H1 (cell line): ENCODE data around the gene UBQLN3. TPM values are rescaled to one million over a fixed set of nuclear protein-coding genes. Genes with fewer than 3 reads are reported as not detected.

Experiments
- CTCF ChIA-PET: fragments of 300-600 bp; sonication (Branson Sonifier 250); formaldehyde crosslinking; loops from one replicate; lab custom pipeline; 2021; ENCODE audit not compliant: partially characterized antibody; lab: Charles Lee
- POLR2A ChIA-PET: fragments of 300-600 bp; sonication (Branson Sonifier 250); formaldehyde crosslinking; loops from one replicate; lab custom pipeline; 2021; ENCODE audit warnings: inconsistent platforms; ENCODE audit not compliant: partially characterized antibody; lab: Charles Lee
- DNase-seq, 2 experiments: peaks; one replicate each; pipeline versions ENCODE4 v3.0.0 to v3.0.0-alpha.2; 2010 to 2022; ENCODE audit warnings: low spot score in 2 of 2, low read depth in 1 of 2, mixed read lengths in 1 of 2
- FAIRE-seq: peaks from 2 replicates; lab custom pipeline; 2011; peaks lifted over from hg19 to GRCh38; lab: Jason Lieb, UNC
- H2AFZ ChIP-seq: 2 replicates; pipeline ENCODE4 v1.8.1; 2012; ENCODE audit warnings: low read length, inconsistent platforms
- H2AK5ac ChIP-seq: 2 replicates; pipeline ENCODE4 v1.6.1; 2013; ENCODE audit warnings: low read depth, low read length
- H2BK120ac ChIP-seq: replicated peaks from 2 replicates; pipeline ENCODE3; 2013; ENCODE audit warnings: low read depth, low read length, inconsistent platforms
- H2BK12ac ChIP-seq: 2 replicates; pipeline ENCODE4 v1.6.1; 2013; ENCODE audit warnings: low read depth, low read length
- H2BK15ac ChIP-seq: 2 replicates; pipeline ENCODE4 v1.6.1; 2013; ENCODE audit warnings: low read length
- H2BK20ac ChIP-seq: 2 replicates; pipeline ENCODE4 v1.6.1; 2013; ENCODE audit warnings: low read length
- H2BK5ac ChIP-seq: 2 replicates; pipeline ENCODE4 v1.6.1; 2013; ENCODE audit warnings: low read depth, low read length
- H3K14ac ChIP-seq: 2 replicates; pipeline ENCODE4 v1.6.1; 2013; ENCODE audit warnings: inconsistent platforms; ENCODE audit not compliant: insufficient read length
- H3K18ac ChIP-seq: 2 replicates; pipeline ENCODE4 v1.6.1; 2013; ENCODE audit warnings: low read length; ENCODE audit errors: extremely low read depth
- H3K23ac ChIP-seq: 2 replicates; pipeline ENCODE4 v1.6.1; 2013; ENCODE audit warnings: inconsistent platforms; ENCODE audit not compliant: insufficient read length
- H3K23me2 ChIP-seq: 2 replicates; pipeline ENCODE4 v1.6.1; 2013; ENCODE audit warnings: low read depth, low read length
- H3K27ac ChIP-seq: 2 replicates; pipeline ENCODE4 v1.6.1; 2011; ENCODE audit warnings: low read depth, low read length, inconsistent platforms
- H3K27me3 ChIP-seq, 4 experiments: replicated peaks in 1 of 4; 1 replicate in 1 of 4; 2 replicates in 3 of 4; pipeline versions ENCODE4 v1.6.1 to v1.8.1; 2011 to 2013; ENCODE audit warnings: low read length in 3 of 4, mild to moderate bottlenecking in 3 of 4, inconsistent platforms in 2 of 4, mixed read lengths in 2 of 4, moderate library complexity in 1 of 4; ENCODE audit not compliant: control insufficient read depth in 3 of 4, insufficient read depth in 3 of 4; ENCODE audit errors: extremely low read depth in 1 of 4
- H3K36me3 ChIP-seq, 4 experiments: 2 replicates each; pipeline versions ENCODE4 v1.6.1 to v1.8.1; 2011 to 2013; ENCODE audit warnings: mild to moderate bottlenecking in 4 of 4, low read length in 3 of 4, moderate library complexity in 2 of 4, control low read depth in 1 of 4, inconsistent platforms in 1 of 4; ENCODE audit not compliant: insufficient read depth in 4 of 4, control insufficient read depth in 2 of 4
- H3K4ac ChIP-seq: replicated peaks from 2 replicates; pipeline ENCODE3; 2013; ENCODE audit warnings: low read length, low read depth, mixed read lengths, inconsistent platforms; ENCODE audit not compliant: insufficient read length
- H3K4me1 ChIP-seq, 4 experiments: replicated peaks in 1 of 4; 1 replicate in 1 of 4; 2 replicates in 3 of 4; pipeline versions ENCODE4 v1.6.1 to v1.8.1; 2011 to 2013; ENCODE audit warnings: low read length in 3 of 4, inconsistent platforms in 2 of 4, mixed read lengths in 1 of 4; ENCODE audit not compliant: insufficient read depth in 4 of 4, control insufficient read depth in 3 of 4
- H3K4me2 ChIP-seq, 2 experiments: 2 replicates each; pipeline versions ENCODE4 v1.6.1 to v1.8.1; 2011 to 2013; ENCODE audit warnings: low read depth in 2 of 2, low read length in 2 of 2, control low read depth in 1 of 2, inconsistent platforms in 1 of 2, mild to moderate bottlenecking in 1 of 2; ENCODE audit not compliant: insufficient read depth in 1 of 2
- H3K4me3 ChIP-seq, 4 experiments: fragments of 200-600, 300-600 bp in 1 of 4; sonication (generic), shearing (Covaris generic), sonication (Bioruptor Twin) in 1 of 4; 2 replicates each; pipeline versions ENCODE4 v1.5.1 to v1.8.1; 2011 to 2016; ENCODE audit warnings: low read length in 4 of 4, low read depth in 3 of 4, control low read depth in 2 of 4, inconsistent platforms in 2 of 4, mild to moderate bottlenecking in 2 of 4, mixed read lengths in 1 of 4, moderate library complexity in 1 of 4; ENCODE audit not compliant: insufficient read depth in 2 of 4; ENCODE audit errors: extremely low read depth in 1 of 4
- H3K56ac ChIP-seq: replicated peaks from 2 replicates; pipeline ENCODE3; 2013; ENCODE audit warnings: low read depth, mild to moderate bottlenecking, mixed read lengths, low read length, inconsistent platforms; ENCODE audit not compliant: insufficient read length
- H3K79me1 ChIP-seq: 2 replicates; pipeline ENCODE4 v1.6.1; 2013; ENCODE audit warnings: low read depth, low read length, control low read depth
- H3K79me2 ChIP-seq, 2 experiments: 2 replicates each; pipeline versions ENCODE4 v1.6.1 to v1.8.1; 2012 to 2013; ENCODE audit warnings: low read length in 2 of 2, mild to moderate bottlenecking in 2 of 2, inconsistent platforms in 1 of 2; ENCODE audit not compliant: insufficient read depth in 2 of 2, control insufficient read depth in 1 of 2
- H3K9ac ChIP-seq, 4 experiments: replicated peaks in 1 of 4; 1 replicate in 1 of 4; 2 replicates in 3 of 4; pipeline versions ENCODE4 v1.6.1 to v1.8.1; 2011 to 2013; ENCODE audit warnings: low read depth in 3 of 4, low read length in 3 of 4, control low read depth in 2 of 4, mild to moderate bottlenecking in 2 of 4, moderate library complexity in 2 of 4, inconsistent platforms in 1 of 4; ENCODE audit errors: extremely low read depth in 1 of 4
- H3K9me3 ChIP-seq, 2 experiments: 2 replicates each; pipeline versions ENCODE4 v1.6.1 to v1.8.1; 2012 to 2013; ENCODE audit warnings: mild to moderate bottlenecking in 2 of 2, moderate library complexity in 2 of 2, control low read depth in 1 of 2, inconsistent platforms in 1 of 2, low read depth in 1 of 2, low read length in 1 of 2, mixed read lengths in 1 of 2; ENCODE audit not compliant: insufficient read depth in 2 of 2
- H4K20me1 ChIP-seq, 2 experiments: replicated peaks in 1 of 2; 2 replicates each; pipeline versions ENCODE3 to v1.8.1; 2011 to 2013; ENCODE audit warnings: inconsistent platforms in 2 of 2, low read length in 2 of 2, mild to moderate bottlenecking in 1 of 2; ENCODE audit not compliant: insufficient read depth in 2 of 2, control insufficient read depth in 1 of 2
- H4K5ac ChIP-seq: 2 replicates; pipeline ENCODE4 v1.6.1; 2013; ENCODE audit warnings: low read length, low read depth, mixed read lengths, inconsistent platforms; ENCODE audit not compliant: insufficient read length
- H4K8ac ChIP-seq: 2 replicates; pipeline ENCODE4 v1.8.0; 2013; ENCODE audit warnings: mild to moderate bottlenecking, moderate library complexity, low read length, inconsistent platforms; ENCODE audit not compliant: insufficient read depth; ENCODE audit errors: extremely low read depth
- H4K91ac ChIP-seq: replicated peaks from 2 replicates; pipeline ENCODE3; 2013; ENCODE audit warnings: low read length, mixed read lengths, inconsistent platforms; ENCODE audit not compliant: insufficient read length
- CEBPB ChIP-seq: IDR thresholded peaks from 2 replicates; pipeline ENCODE4 v1.6.1; 2012; ENCODE audit warnings: low read depth, low read length
- CREB1 ChIP-seq: IDR thresholded peaks from 2 replicates; pipeline ENCODE4 v1.6.1; 2012; ENCODE audit warnings: inconsistent platforms
- CTBP2 ChIP-seq: IDR thresholded peaks from 2 replicates; pipeline ENCODE4 v1.7.0; 2011; ENCODE audit warnings: borderline replicate concordance, mild to moderate bottlenecking, moderate library complexity, mixed read lengths, low read length; ENCODE audit not compliant: insufficient read depth, insufficient read length
- HDAC6 ChIP-seq: IDR thresholded peaks from one replicate; pipeline ENCODE4 v1.7.1; 2012; ENCODE audit warnings: low read depth, mild to moderate bottlenecking, inconsistent platforms, low read length, moderate library complexity
- POLR2A ChIP-seq, 2 experiments: IDR thresholded peaks; 1 replicate in 1 of 2; 2 replicates in 1 of 2; pipeline ENCODE4 v1.6.1; 2011; ENCODE audit warnings: low read depth in 2 of 2, low read length in 2 of 2, mild to moderate bottlenecking in 2 of 2; ENCODE audit errors: control extremely low read depth in 1 of 2
- RFX5 ChIP-seq: IDR thresholded peaks from 2 replicates; pipeline ENCODE4 v1.6.1; 2011; ENCODE audit warnings: low read depth, low read length, improper control_type of control experiment, borderline replicate concordance
- RNF2 ChIP-seq: fragments of 200-900, 300-1000 bp; sonication (generic); IDR thresholded peaks from 2 replicates; pipeline ENCODE4 v1.7.1; 2016; ENCODE audit warnings: borderline replicate concordance, low read depth, mild to moderate bottlenecking, antibody characterized with exemption, low read length; ENCODE audit not compliant: poor library complexity, severe bottlenecking; ENCODE audit errors: missing control alignments
- RXRA ChIP-seq: IDR thresholded peaks from 2 replicates; pipeline ENCODE4 v1.6.1; 2011; ENCODE audit warnings: low read depth, mild to moderate bottlenecking, low read length, moderate library complexity; ENCODE audit not compliant: insufficient read depth
- TCF12 ChIP-seq: IDR thresholded peaks from 2 replicates; pipeline ENCODE4 v1.6.1; 2011; ENCODE audit warnings: low read depth, mild to moderate bottlenecking, low read length
- WGBS, 2 experiments: shearing (Covaris generic) in 1 of 2; methylation state at CpG; one replicate each; pipeline versions ENCODE4 v1.1.6 to v1.1.7; 2013 to 2015; ENCODE audit warnings: low lambda C conversion rate in 2 of 2, mixed read lengths in 2 of 2, inconsistent platforms in 1 of 2, low coverage in 1 of 2, missing lambda C conversion rate in 1 of 2; ENCODE audit not compliant: insufficient replicate concordance in 2 of 2, insufficient coverage in 1 of 2, insufficient read length in 1 of 2; ENCODE audit errors: extremely low coverage in 1 of 2, missing lambda C conversion rate in 1 of 2; 5-methylcytosine and 5-hydroxymethylcytosine counted together
- polyA plus RNA-seq, 7 experiments: library from polyadenylated mRNA; depleted of rRNA in 3 of 7; stranded (reverse) in 5 of 7; unstranded in 2 of 7; fragments of >200 nt in 5 of 7; fragments of 200-250 nt in 2 of 7; gene quantifications; 1 replicate in 5 of 7; 2 replicates in 1 of 7; 4 replicates in 1 of 7; pipeline versions ENCODE4 v1.2.1 to v1.2.3, GENCODE V29; 2011 to 2013; ENCODE audit warnings: missing spikeins in 2 of 7, mixed read lengths in 2 of 7
- total RNA-seq: library from RNA; stranded (reverse); fragmentation: NEBNext Ultra II Directional; extraction: Animal tissue kit (Norgen Biotek cat#: 25700); gene quantifications from 2 replicates; pipeline ENCODE4 v1.2.1, GENCODE V29; 2021
- TF ChIP-seq, protein P1 (sequence below): IDR thresholded peaks from 2 replicates; pipeline ENCODE4 v1.6.1; 2012; ENCODE audit warnings: low read length, inconsistent platforms

UBQLN3 gene
- total and polyA plus RNA-seq, 2 of the 8 experiments (the other 6 are each of a cell fraction or from before 2014, with no cell fraction given), result not detected

DNA sequence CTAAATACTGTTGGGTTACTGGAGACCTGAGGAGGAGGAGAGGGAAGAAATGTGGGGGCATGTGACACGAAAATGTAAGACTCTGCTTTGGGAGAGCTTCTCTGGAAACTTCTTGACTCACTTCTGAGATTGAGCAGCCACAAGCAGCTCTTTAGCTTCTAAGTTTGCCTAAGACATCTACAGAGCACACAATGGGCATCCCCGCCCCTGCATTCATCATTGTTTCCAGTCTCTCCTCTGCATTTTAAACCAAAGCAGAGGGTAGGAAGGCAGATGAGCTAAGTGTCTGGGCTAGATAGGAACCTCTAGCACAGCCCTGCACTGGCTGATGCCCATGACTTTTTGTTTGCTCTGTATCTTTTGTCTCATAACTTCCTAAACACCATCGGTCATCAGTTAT, 23.3 kb downstream of the UBQLN3 start:
- Histone ChIP-seq H2BK20ac (no peak overlapping the region), H4K91ac (no peak overlapping the region), H3K36me3 (no peaks in the 10 kb centered on the region), H2BK120ac (no peak overlapping the region), H2BK12ac (no peak overlapping the region), H4K8ac (no peak overlapping the region), H2BK5ac (no peak overlapping the region), H3K27me3 (no peaks in the 10 kb centered on the region)
- 95% methylated on average over 3 of the region's 3 CpGs; no CpG with 5 or more reads in 1 of the 2 experiments for WGBS, 2 experiments
- TF ChIP-seq CTBP2 (no peak), RNF2 (no peak), CREB1 (no peak), CEBPB (no peak), RFX5 (no peak), POLR2A (IDR thresholded peaks at IDR 0.05; ENCODE audit: control extremely low read depth in 1 of 2, low read depth in 2 of 2, low read length in 2 of 2) (no peak), RXRA (no peak), HDAC6 (no peak), TCF12 (no peak)
- TF ChIP-seq, protein P1, sequence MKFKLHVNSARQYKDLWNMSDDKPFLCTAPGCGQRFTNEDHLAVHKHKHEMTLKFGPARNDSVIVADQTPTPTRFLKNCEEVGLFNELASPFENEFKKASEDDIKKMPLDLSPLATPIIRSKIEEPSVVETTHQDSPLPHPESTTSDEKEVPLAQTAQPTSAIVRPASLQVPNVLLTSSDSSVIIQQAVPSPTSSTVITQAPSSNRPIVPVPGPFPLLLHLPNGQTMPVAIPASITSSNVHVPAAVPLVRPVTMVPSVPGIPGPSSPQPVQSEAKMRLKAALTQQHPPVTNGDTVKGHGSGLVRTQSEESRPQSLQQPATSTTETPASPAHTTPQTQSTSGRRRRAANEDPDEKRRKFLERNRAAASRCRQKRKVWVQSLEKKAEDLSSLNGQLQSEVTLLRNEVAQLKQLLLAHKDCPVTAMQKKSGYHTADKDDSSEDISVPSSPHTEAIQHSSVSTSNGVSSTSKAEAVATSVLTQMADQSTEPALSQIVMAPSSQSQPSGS, result no peak
- TF ChIP-seq, all 59 proteins: peak for 0
- FAIRE-seq, result no peak
- H2BK15ac ChIP-seq, result no peak overlapping the region
- H3K79me2 ChIP-seq, result no peaks in the 10 kb centered on the region
- CTCF ChIA-PET, result interaction anchor here (0.5 to 2.2 kb wide), 5 partner anchors 10 to 645 kb away, joined by 3 to 10 read pairs (median 3); no protein-coding TSS in a partner anchor
- no peaks in the 10 kb centered on the region for H3K4me1 ChIP-seq
- H3K18ac ChIP-seq, result no peak overlapping the region
- no peak overlapping the region for H3K4ac ChIP-seq
- no peak overlapping the region for H3K56ac ChIP-seq
- no peak for DNase-seq
- H3K9me3 ChIP-seq, result no peaks in the 10 kb centered on the region
- H3K23ac ChIP-seq, result no peak overlapping the region
- no peak overlapping the region for H3K27ac ChIP-seq
- H2AFZ ChIP-seq, result peak overlapping the region; percentile 17; the same call in 1 of the 2 replicates
- H3K4me2 ChIP-seq, result no peak overlapping the region
- H3K23me2 ChIP-seq, result peaks cover 2% of the 10 kb centered on the region; the same call in 1 of the 2 replicates
- no peak overlapping the region for H4K5ac ChIP-seq
- H2AK5ac ChIP-seq, result no peak overlapping the region
- H3K14ac ChIP-seq, result no peak overlapping the region
- H3K9ac ChIP-seq, result no peak overlapping the region
- POLR2A ChIA-PET, result no interaction called here
- no peaks in the 10 kb centered on the region for H4K20me1 ChIP-seq
- H3K4me3 ChIP-seq, result no peak overlapping the region
- no peaks in the 10 kb centered on the region for H3K79me1 ChIP-seq
